Measurements from ENCODE around the gene SIX2. TPM values are rescaled to one million over a fixed set of nuclear protein-coding genes. Genes with fewer than 3 reads are reported as not detected.

SIX2 gene
- total and polyA plus RNA-seq, 9 of the 15 experiments (the other 6 are each of a cell fraction or from before 2014, with no cell fraction given): not detected

DNA sequence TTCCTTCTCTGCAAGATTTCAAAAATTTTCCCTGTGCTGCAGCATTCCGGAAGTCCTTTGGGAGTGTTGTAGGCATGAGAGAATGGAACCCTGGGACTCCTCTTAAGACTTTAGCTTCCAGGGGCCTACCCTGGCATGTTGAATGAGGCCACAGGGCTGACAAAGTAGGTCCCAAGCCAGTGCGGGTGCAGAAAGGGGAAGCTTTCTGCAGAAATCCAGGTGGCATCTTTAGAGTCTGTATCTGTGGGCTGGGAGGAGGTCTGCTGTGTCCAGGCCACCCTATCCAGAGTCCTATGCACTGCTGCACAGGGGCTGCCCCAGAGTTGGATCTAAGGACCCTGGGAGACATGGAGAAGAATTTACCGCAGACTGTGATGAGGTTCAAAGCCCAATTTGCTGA is 1.9 kb upstream of the SIX2 start:
- no peak overlapping the region for H3K9ac ChIP-seq (ENCODE audit: insufficient read depth in 1 of 2, low read depth in 2 of 2, low read length in 2 of 2)
- POLR2A ChIA-PET: no interaction called here
- peaks cover 35 to 88% of the 10 kb centered on the region in 2 experiments; a peak in 4 of 5 replicates for H3K27me3 ChIP-seq (ENCODE audit: control insufficient read depth in 2 of 2, insufficient read depth in 2 of 2, low read length in 2 of 2)
- WGBS (ENCODE audit: insufficient coverage, low coverage, missing lambda C conversion rate): 0% methylated on average over 3 of the region's 3 CpGs
- intact Hi-C loops (cut with micrococcal nuclease): no loop called here
- H3K4me3 ChIP-seq: no peak overlapping the region
- DNase-seq (ENCODE audit: extremely low read depth in 1 of 4, low spot score in 3 of 4) (no peak), ATAC-seq (no peak), FAIRE-seq (no peak)
- no peaks in the 10 kb centered on the region for H3K9me1 ChIP-seq (ENCODE audit: control insufficient read depth, insufficient read depth, low read length)
- H2AFZ ChIP-seq (ENCODE audit: low read depth, low read length): no peak overlapping the region
- CTCF ChIA-PET (ENCODE audit: low intra/inter-chr PET ratio): no interaction called here
- TF ChIP-seq RBM34 (IDR thresholded peaks at IDR 0.05; ENCODE audit: borderline replicate concordance, insufficient read depth, low read length) (no peak), NCOR1 (IDR thresholded peaks at IDR 0.05) (no peak), TAF1 (IDR thresholded peaks at IDR 0.05; ENCODE audit: control insufficient read depth, extremely low read depth, insufficient read depth, low read length, severe bottlenecking) (no peak), COPS2 (conservative IDR thresholded peaks at IDR 0.05) (no peak), KLF16 (IDR thresholded peaks at IDR 0.05) (no peak), RUNX1 (IDR thresholded peaks at IDR 0.05; ENCODE audit: low read depth) (no peak), GTF2E2 (tag; IDR thresholded peaks at IDR 0.05) (no peak), KLF13 (tag; IDR thresholded peaks at IDR 0.05; ENCODE audit: borderline replicate concordance, low read depth) (no peak), GABPB1 (CRISPR knock-in tag; IDR thresholded peaks at IDR 0.05) (no peak), IRF2 (CRISPR knock-in tag; IDR thresholded peaks at IDR 0.05) (no peak), OTX1 (CRISPR knock-in tag; IDR thresholded peaks at IDR 0.05) (no peak), STAT5A (IDR thresholded peaks at IDR 0.05; ENCODE audit: borderline replicate concordance, low read length) (no peak), BHLHE40 (IDR thresholded peaks at IDR 0.05; ENCODE audit: low read length) (no peak), ZBTB1 (CRISPR knock-in tag; IDR thresholded peaks at IDR 0.05; ENCODE audit: borderline replicate concordance, low read depth) (no peak)
- TF ChIP-seq, protein P1, sequence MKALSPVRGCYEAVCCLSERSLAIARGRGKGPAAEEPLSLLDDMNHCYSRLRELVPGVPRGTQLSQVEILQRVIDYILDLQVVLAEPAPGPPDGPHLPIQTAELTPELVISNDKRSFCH (CRISPR knock-in tag; IDR thresholded peaks at IDR 0.05): no peak
- TF ChIP-seq, protein P1 (tag; IDR thresholded peaks at IDR 0.05): no peak
- TF ChIP-seq, protein P2, sequence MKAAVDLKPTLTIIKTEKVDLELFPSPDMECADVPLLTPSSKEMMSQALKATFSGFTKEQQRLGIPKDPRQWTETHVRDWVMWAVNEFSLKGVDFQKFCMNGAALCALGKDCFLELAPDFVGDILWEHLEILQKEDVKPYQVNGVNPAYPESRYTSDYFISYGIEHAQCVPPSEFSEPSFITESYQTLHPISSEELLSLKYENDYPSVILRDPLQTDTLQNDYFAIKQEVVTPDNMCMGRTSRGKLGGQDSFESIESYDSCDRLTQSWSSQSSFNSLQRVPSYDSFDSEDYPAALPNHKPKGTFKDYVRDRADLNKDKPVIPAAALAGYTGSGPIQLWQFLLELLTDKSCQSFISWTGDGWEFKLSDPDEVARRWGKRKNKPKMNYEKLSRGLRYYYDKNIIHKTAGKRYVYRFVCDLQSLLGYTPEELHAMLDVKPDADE (conservative IDR thresholded peaks at IDR 0.05; ENCODE audit: control insufficient read depth, low read depth, low read length): no peak
- TF ChIP-seq, protein P3, sequence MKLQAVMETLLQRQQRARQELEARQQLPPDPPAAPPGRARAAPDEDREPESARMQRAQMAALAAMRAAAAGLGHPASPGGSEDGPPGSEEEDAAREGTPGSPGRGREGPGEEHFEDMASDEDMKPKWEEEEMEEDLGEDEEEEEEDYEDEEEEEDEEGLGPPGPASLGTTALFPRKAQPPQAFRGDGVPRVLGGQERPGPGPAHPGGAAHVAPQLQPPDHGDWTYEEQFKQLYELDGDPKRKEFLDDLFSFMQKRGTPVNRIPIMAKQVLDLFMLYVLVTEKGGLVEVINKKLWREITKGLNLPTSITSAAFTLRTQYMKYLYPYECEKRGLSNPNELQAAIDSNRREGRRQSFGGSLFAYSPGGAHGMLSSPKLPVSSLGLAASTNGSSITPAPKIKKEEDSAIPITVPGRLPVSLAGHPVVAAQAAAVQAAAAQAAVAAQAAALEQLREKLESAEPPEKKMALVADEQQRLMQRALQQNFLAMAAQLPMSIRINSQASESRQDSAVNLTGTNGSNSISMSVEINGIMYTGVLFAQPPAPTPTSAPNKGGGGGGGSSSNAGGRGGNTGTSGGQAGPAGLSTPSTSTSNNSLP (IDR thresholded peaks at IDR 0.05; ENCODE audit: borderline replicate concordance, low read depth, low read length): no peak
- in situ Hi-C loops (cut with MboI): no loop called here
- H3K4me2 ChIP-seq (ENCODE audit: insufficient read depth, low read length): no peak overlapping the region
- H3K36me3 ChIP-seq (ENCODE audit: control insufficient read depth, insufficient read depth, low read length): no peaks in the 10 kb centered on the region
- no peaks in the 10 kb centered on the region for H3K79me2 ChIP-seq (ENCODE audit: control insufficient read depth, insufficient read depth, low read length)
- H3K27ac ChIP-seq (ENCODE audit: extremely low read depth, low read depth, low read length): no peak overlapping the region
- no peaks in the 10 kb centered on the region; the same call in 1 of the 2 replicates for H4K20me1 ChIP-seq (replicated peaks; ENCODE audit: control insufficient read depth, insufficient read depth, low read length)
- BruUV-seq (replicated peaks): no TSS peak
- peaks cover 0 to 31% of the 10 kb centered on the region in 2 experiments; a peak in 2 of 5 replicates for H3K4me1 ChIP-seq (replicated peaks in 1 of 2; ENCODE audit: control insufficient read depth in 2 of 2, insufficient read depth in 2 of 2, low read length in 2 of 2)
- no peaks in the 10 kb centered on the region for H3K9me3 ChIP-seq (replicated peaks; ENCODE audit: control insufficient read depth, insufficient read depth, low read depth, low read length)

All from K562 (cell line).